Body of pancreas (tissue), 4 donors: ENCODE results near the gene CTPS1.

ENCODE experiments used
- CTCF ChIP-seq, 7 experiments: fragments of 450-650 bp in 4 of 7; fragments of 200-600 bp in 3 of 7; sonication (generic) in 3 of 7; IDR thresholded peaks; one replicate each; pipeline ENCODE4 v1.5.1; 2016 to 2019; ENCODE audit warnings: antibody characterized with exemption in 7 of 7
- POLR2A ChIP-seq, 3 donors: fragments of 450-650 bp; IDR thresholded peaks; one replicate each; pipeline ENCODE4 v1.6.1; 2016; ENCODE audit warnings: antibody characterized with exemption in 3 of 3, mild to moderate bottlenecking in 2 of 3

GRCh38 chr1:40974945-40975344 is 4.6 kb upstream of the CTPS1 start:
- TF ChIP-seq CTCF (IDR thresholded peaks at IDR 0.05), result no peak
- no peak for TF ChIP-seq POLR2A (IDR thresholded peaks at IDR 0.05)
